T47D (cell line): ENCODE data around the gene HOXA9.

Experiments used
- DNase-seq, 2 experiments: peaks; one replicate each; pipeline versions ENCODE4 v3.0.0 to v3.0.0-alpha.2; 2011 to 2012; ENCODE audit warnings: low read depth in 1 of 2, low spot score in 1 of 2
- JUND ChIP-seq: IDR thresholded peaks from 2 replicates; pipeline ENCODE4 v1.6.1; 2012; ENCODE audit warnings: low read depth
- in situ Hi-C: cut with HindIII; loops from 2 replicates; pipeline ENCODE4 v1.10.0; 2016; ENCODE audit warnings: low sequenced_read_pairs, low pct_unique_long_range_greater_than_20kb

The HOXA9 gene

GRCh38 chr7:27198138-27198841, 33.0 kb upstream of the HOXA9 start:
- in situ Hi-C loops = no loop called here
- no peak for DNase-seq
- TF ChIP-seq JUND = no peak

- in situ Hi-C loops = no loop called here
- TF ChIP-seq JUND = no peak
Observed at GRCh38 chr7:27197137-27198042, 32.1 kb upstream of the HOXA9 start.

GRCh38 chr7:27196287-27196767, 31.0 kb upstream of the HOXA9 start:
- peak; percentile 80 to 97 for DNase-seq
- in situ Hi-C loops = no loop called here
- no peak for TF ChIP-seq JUND

More at GRCh38 chr7:27197137-27198042, 32.1 kb upstream of the HOXA9 start:
- DNase-seq = no peak

- DNase-seq = no peak
- in situ Hi-C loops = no loop called here
- no peak for TF ChIP-seq JUND
Observed at GRCh38 chr7:27194686-27195379, 29.5 kb upstream of the HOXA9 start.

GRCh38 chr7:27194002-27194352, 28.6 kb upstream of the HOXA9 start:
- in situ Hi-C loops = no loop called here
- TF ChIP-seq JUND = no peak
- no peak for DNase-seq

GRCh38 chr7:27193335-27194001, 28.1 kb upstream of the HOXA9 start:
- no peak for TF ChIP-seq JUND
- DNase-seq = no peak
- in situ Hi-C loops = no loop called here

GRCh38 chr7:27192546-27193334, 27.4 kb upstream of the HOXA9 start:
- in situ Hi-C loops = no loop called here
- no peak for DNase-seq

GRCh38 chr7:27191833-27192545, 26.7 kb upstream of the HOXA9 start:
- TF ChIP-seq JUND = no peak
- DNase-seq = no peak

More at GRCh38 chr7:27192546-27193334, 27.4 kb upstream of the HOXA9 start:
- no peak for TF ChIP-seq JUND

GRCh38 chr7:27191161-27191731, 25.9 kb upstream of the HOXA9 start:
- in situ Hi-C loops = no loop called here
- no peak for TF ChIP-seq JUND
- no peak for DNase-seq

More at GRCh38 chr7:27191833-27192545, 26.7 kb upstream of the HOXA9 start:
- in situ Hi-C loops = no loop called here

GRCh38 chr7:27189997-27190748, 24.8 kb upstream of the HOXA9 start:
- in situ Hi-C loops = no loop called here
- TF ChIP-seq JUND = no peak
- no peak for DNase-seq
